Measurements from ENCODE around the gene IFNA4.

Gene IFNA4

GRCh38 chr9:21153336-21154017 lies 33.9 kb downstream of the IFNA4 start:
- TF ChIP-seq CTCF (IDR thresholded peaks at IDR 0.05; ENCODE audit: low read depth, low read length, missing control alignments): no peak
- H3K4me3 ChIP-seq (ENCODE audit: low read depth, low read length): no peak overlapping the region
- DNase-seq (ENCODE audit: low read depth): no peak

- no peak for DNase-seq (ENCODE audit: low read depth)
- no peak for TF ChIP-seq CTCF (IDR thresholded peaks at IDR 0.05; ENCODE audit: low read depth, low read length, missing control alignments)
- H3K4me3 ChIP-seq (ENCODE audit: low read depth, low read length): no peak overlapping the region
Observed at GRCh38 chr9:21144603-21145002, 42.8 kb downstream of the IFNA4 start.

GRCh38 chr9:21141427-21141882 lies 45.9 kb downstream of the IFNA4 start, which contains the start of gene IFNW1:
TSS of gene IFNW1 (minus strand) at chr9:21141832. CDS start at chr9:21141570, 262 bp downstream.
- no peak for DNase-seq (ENCODE audit: low read depth)
- peak; percentile 16 for TF ChIP-seq CTCF (IDR thresholded peaks at IDR 0.05; ENCODE audit: low read depth, low read length, missing control alignments)
- H3K4me3 ChIP-seq (ENCODE audit: low read depth, low read length): no peak within 1 kb of the TSS

- H3K4me3 ChIP-seq (ENCODE audit: low read depth, low read length): no peak overlapping the region
- no peak for TF ChIP-seq CTCF (IDR thresholded peaks at IDR 0.05; ENCODE audit: low read depth, low read length, missing control alignments)
- DNase-seq (ENCODE audit: low read depth): no peak
Observed at GRCh38 chr9:21137020-21137419, 50.4 kb downstream of the IFNA4 start.
